ENCODE results near the gene PTPRK. TPM values are rescaled to one million over a fixed set of nuclear protein-coding genes. Genes with fewer than 3 reads are reported as not detected.

Gene PTPRK
- total and polyA plus RNA-seq, 2 of the 13 experiments (the other 11 are each of a cell fraction or from before 2014, with no cell fraction given), result 43.6 to 98.3 TPM

DNA sequence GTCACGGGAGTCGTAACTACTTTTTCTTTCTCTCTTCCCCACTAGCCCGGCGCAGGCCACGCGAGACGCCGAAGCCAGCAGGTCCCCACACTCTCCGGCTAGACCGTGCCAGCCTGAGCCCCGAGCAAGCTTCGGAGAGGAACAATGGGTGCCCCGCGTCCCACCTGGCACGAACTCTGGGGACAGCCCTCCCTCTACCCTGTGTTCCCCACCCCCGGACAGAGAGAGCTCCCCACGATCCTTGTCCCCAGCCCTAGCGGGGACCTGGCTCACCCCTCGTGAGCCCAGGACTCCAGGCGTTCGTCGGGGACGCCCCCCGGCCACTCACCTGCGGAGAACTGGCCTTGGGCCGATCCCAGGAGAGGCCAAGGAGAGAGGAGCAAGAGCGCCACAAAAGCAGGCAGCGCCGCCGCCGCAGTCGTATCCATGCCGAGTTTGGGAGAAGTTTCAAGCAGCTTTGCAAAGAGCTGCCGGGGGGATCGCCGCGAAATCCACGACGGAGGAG lies 416 bp downstream of the PTPRK start (continued):
- TF ChIP-seq, protein P1, sequence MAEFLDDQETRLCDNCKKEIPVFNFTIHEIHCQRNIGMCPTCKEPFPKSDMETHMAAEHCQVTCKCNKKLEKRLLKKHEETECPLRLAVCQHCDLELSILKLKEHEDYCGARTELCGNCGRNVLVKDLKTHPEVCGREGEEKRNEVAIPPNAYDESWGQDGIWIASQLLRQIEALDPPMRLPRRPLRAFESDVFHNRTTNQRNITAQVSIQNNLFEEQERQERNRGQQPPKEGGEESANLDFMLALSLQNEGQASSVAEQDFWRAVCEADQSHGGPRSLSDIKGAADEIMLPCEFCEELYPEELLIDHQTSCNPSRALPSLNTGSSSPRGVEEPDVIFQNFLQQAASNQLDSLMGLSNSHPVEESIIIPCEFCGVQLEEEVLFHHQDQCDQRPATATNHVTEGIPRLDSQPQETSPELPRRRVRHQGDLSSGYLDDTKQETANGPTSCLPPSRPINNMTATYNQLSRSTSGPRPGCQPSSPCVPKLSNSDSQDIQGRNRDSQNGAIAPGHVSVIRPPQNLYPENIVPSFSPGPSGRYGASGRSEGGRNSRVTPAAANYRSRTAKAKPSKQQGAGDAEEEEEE (CRISPR knock-in tag; IDR thresholded peaks at IDR 0.05; ENCODE audit: borderline replicate concordance), result no peak; the same call in 1 of the 2 replicates
- TF ChIP-seq, protein P2, sequence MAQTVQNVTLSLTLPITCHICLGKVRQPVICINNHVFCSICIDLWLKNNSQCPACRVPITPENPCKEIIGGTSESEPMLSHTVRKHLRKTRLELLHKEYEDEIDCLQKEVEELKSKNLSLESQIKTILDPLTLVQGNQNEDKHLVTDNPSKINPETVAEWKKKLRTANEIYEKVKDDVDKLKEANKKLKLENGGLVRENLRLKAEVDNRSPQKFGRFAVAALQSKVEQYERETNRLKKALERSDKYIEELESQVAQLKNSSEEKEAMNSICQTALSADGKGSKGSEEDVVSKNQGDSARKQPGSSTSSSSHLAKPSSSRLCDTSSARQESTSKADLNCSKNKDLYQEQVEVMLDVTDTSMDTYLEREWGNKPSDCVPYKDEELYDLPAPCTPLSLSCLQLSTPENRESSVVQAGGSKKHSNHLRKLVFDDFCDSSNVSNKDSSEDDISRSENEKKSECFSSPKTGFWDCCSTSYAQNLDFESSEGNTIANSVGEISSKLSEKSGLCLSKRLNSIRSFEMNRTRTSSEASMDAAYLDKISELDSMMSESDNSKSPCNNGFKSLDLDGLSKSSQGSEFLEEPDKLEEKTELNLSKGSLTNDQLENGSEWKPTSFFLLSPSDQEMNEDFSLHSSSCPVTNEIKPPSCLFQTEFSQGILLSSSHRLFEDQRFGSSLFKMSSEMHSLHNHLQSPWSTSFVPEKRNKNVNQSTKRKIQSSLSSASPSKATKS (CRISPR knock-in tag; IDR thresholded peaks at IDR 0.05), result 0 out of 2 replicates have a peak, but pooled peaks have one; percentile 30
- TF ChIP-seq HDAC1 (CRISPR knock-in tag; IDR thresholded peaks at IDR 0.05) (peak; percentile 61; the same call in 1 of the 2 replicates), MIER2 (CRISPR knock-in tag; IDR thresholded peaks at IDR 0.05) (no peak), ZNF589 (CRISPR knock-in tag; conservative IDR thresholded peaks at IDR 0.05) (no peak), NFYC (CRISPR knock-in tag; IDR thresholded peaks at IDR 0.05) (no peak), IRF2 (CRISPR knock-in tag; IDR thresholded peaks at IDR 0.05) (no peak), ZSCAN31 (CRISPR knock-in tag; IDR thresholded peaks at IDR 0.05; ENCODE audit: low read depth) (no peak), ZNF556 (CRISPR knock-in tag; IDR thresholded peaks at IDR 0.05; ENCODE audit: borderline replicate concordance) (0 out of 2 replicates have a peak, but pooled peaks have one; percentile 30), ZNF616 (CRISPR knock-in tag; IDR thresholded peaks at IDR 0.05; ENCODE audit: low read depth) (no peak), TMF1 (CRISPR knock-in tag; IDR thresholded peaks at IDR 0.05; ENCODE audit: low read depth) (no peak), MXD4 (CRISPR knock-in tag; IDR thresholded peaks at IDR 0.05) (no peak), MYC (CRISPR knock-in tag; IDR thresholded peaks at IDR 0.05; ENCODE audit: borderline replicate concordance) (no peak), ZSCAN29 (CRISPR knock-in tag; conservative IDR thresholded peaks at IDR 0.05) (no peak; the same call in 1 of the 2 replicates), NFE2L2 (IDR thresholded peaks at IDR 0.05; ENCODE audit: low read length) (no peak), TCF7 (IDR thresholded peaks at IDR 0.05; ENCODE audit: low read depth) (no peak), GTF3A (CRISPR knock-in tag; conservative IDR thresholded peaks at IDR 0.05) (peak; percentile 55; the same call in 1 of the 2 replicates), TGIF2 (CRISPR knock-in tag; IDR thresholded peaks at IDR 0.05) (peak; percentile 86), STAG1 (CRISPR knock-in tag; IDR thresholded peaks at IDR 0.05) (no peak), SIX1 (CRISPR knock-in tag; IDR thresholded peaks at IDR 0.05; ENCODE audit: borderline replicate concordance) (no peak)
- TF ChIP-seq, protein P3, sequence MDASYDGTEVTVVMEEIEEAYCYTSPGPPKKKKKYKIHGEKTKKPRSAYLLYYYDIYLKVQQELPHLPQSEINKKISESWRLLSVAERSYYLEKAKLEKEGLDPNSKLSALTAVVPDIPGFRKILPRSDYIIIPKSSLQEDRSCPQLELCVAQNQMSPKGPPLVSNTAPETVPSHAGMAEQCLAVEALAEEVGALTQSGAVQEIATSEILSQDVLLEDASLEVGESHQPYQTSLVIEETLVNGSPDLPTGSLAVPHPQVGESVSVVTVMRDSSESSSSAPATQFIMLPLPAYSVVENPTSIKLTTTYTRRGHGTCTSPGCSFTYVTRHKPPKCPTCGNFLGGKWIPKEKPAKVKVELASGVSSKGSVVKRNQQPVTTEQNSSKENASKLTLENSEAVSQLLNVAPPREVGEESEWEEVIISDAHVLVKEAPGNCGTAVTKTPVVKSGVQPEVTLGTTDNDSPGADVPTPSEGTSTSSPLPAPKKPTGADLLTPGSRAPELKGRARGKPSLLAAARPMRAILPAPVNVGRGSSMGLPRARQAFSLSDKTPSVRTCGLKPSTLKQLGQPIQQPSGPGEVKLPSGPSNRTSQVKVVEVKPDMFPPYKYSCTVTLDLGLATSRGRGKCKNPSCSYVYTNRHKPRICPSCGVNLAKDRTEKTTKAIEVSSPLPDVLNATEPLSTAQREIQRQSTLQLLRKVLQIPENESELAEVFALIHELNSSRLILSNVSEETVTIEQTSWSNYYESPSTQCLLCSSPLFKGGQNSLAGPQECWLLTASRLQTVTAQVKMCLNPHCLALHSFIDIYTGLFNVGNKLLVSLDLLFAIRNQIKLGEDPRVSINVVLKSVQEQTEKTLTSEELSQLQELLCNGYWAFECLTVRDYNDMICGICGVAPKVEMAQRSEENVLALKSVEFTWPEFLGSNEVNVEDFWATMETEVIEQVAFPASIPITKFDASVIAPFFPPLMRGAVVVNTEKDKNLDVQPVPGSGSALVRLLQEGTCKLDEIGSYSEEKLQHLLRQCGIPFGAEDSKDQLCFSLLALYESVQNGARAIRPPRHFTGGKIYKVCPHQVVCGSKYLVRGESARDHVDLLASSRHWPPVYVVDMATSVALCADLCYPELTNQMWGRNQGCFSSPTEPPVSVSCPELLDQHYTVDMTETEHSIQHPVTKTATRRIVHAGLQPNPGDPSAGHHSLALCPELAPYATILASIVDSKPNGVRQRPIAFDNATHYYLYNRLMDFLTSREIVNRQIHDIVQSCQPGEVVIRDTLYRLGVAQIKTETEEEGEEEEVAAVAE (CRISPR knock-in tag; IDR thresholded peaks at IDR 0.05; ENCODE audit: borderline replicate concordance), result no peak
- TF ChIP-seq, protein P4, sequence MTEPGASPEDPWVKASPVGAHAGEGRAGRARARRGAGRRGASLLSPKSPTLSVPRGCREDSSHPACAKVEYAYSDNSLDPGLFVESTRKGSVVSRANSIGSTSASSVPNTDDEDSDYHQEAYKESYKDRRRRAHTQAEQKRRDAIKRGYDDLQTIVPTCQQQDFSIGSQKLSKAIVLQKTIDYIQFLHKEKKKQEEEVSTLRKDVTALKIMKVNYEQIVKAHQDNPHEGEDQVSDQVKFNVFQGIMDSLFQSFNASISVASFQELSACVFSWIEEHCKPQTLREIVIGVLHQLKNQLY (CRISPR knock-in tag; IDR thresholded peaks at IDR 0.05), result no peak

Measured in HepG2 (cell line).